Spleen (tissue), 11 donors: Measurements from ENCODE around the gene SORCS3. TPM values are rescaled to one million over a fixed set of nuclear protein-coding genes. Genes with fewer than 3 reads are reported as not detected.

ENCODE experiments used
- DNase-seq: peaks from one replicate; pipeline ENCODE4 v3.0.0-alpha.2; 2020
- H3K27ac ChIP-seq, 8 donors: fragments of 200-600 bp; sonication (generic) in 7 of 8; 1 replicate in 4 of 8; 2 replicates in 4 of 8; pipeline versions ENCODE4 v1.5.0 to v1.8.0; 2016 to 2021; ENCODE audit warnings: inconsistent platforms in 4 of 8, mild to moderate bottlenecking in 4 of 8, moderate library complexity in 1 of 8
- H3K27me3 ChIP-seq, 7 donors: fragments of 200-600 bp; sonication (generic) in 6 of 7; replicated peaks in 1 of 7; 1 replicate in 4 of 7; 2 replicates in 3 of 7; pipeline versions ENCODE4 v1.5.0 to v1.8.0; 2016 to 2021; ENCODE audit warnings: inconsistent platforms in 3 of 7, mild to moderate bottlenecking in 1 of 7
- H3K36me3 ChIP-seq, 6 donors: fragments of 200-600 bp; sonication (generic) in 5 of 6; 1 replicate in 4 of 6; 2 replicates in 2 of 6; pipeline versions ENCODE4 v1.5.0 to v1.8.0; 2016 to 2021; ENCODE audit warnings: inconsistent platforms in 2 of 6
- H3K4me1 ChIP-seq, 6 donors: fragments of 200-600 bp; sonication (generic) in 5 of 6; 1 replicate in 3 of 6; 2 replicates in 3 of 6; pipeline versions ENCODE4 v1.5.0 to v1.8.0; 2016 to 2021; ENCODE audit warnings: inconsistent platforms in 3 of 6
- H3K4me3 ChIP-seq, 8 donors: fragments of 200-600 bp; sonication (generic) in 7 of 8; 1 replicate in 4 of 8; 2 replicates in 4 of 8; pipeline versions ENCODE4 v1.5.0 to v1.8.0; 2016 to 2021; ENCODE audit warnings: inconsistent platforms in 4 of 8, mild to moderate bottlenecking in 4 of 8, moderate library complexity in 2 of 8
- H3K9me3 ChIP-seq, 8 donors: fragments of 200-600 bp; sonication (generic) in 7 of 8; 1 replicate in 4 of 8; 2 replicates in 4 of 8; pipeline versions ENCODE4 v1.5.0 to v1.8.0; 2016 to 2021; ENCODE audit warnings: inconsistent platforms in 4 of 8
- POLR2A ChIP-seq, 3 donors: fragments of 450-650 bp; IDR thresholded peaks; one replicate each; pipeline ENCODE4 v1.5.1; 2017; ENCODE audit warnings: antibody characterized with exemption in 3 of 3, mild to moderate bottlenecking in 1 of 3
- POLR2AphosphoS5 ChIP-seq, 3 donors: sonication (generic); formaldehyde crosslinking; IDR thresholded peaks; one replicate each; pipeline ENCODE4 v1.5.1; 2017; ENCODE audit warnings: antibody characterized with exemption in 3 of 3
- WGBS, 5 donors: extraction: QIAGEN DNeasy Blood & Tissue Kit in 3 of 5; methylation state at CpG; one replicate each; pipeline versions ENCODE4 v1.1.5 to v1.1.7; 2013 to 2018; 5-methylcytosine and 5-hydroxymethylcytosine counted together
- intact Hi-C: fragments of 100-400 bp; cut with DNase I; formaldehyde crosslinking; loops from one replicate; pipeline ENCODE4 v1.15.0; 2023; ENCODE audit warnings: low total_unique reads
- polyA plus RNA-seq, 3 donors: library from polyadenylated mRNA; stranded (reverse); fragments of 200-250 nt; gene quantifications; one replicate each; pipeline ENCODE4 v1.2.1, GENCODE V29; 2013
- total RNA-seq, 7 donors: library from RNA; depleted of rRNA in 3 of 7; stranded (reverse); fragments of >200 nt in 3 of 7; fragmentation: NEBNext Ultra II Directional in 4 of 7; extraction: Animal tissue kit (Norgen Biotek cat#: 25700) in 4 of 7; gene quantifications; one replicate each; pipeline versions ENCODE4 v1.1.0 to v1.2.1, GENCODE V29; 2016 to 2021
- TF ChIP-seq, protein P1 (sequence below), 11 experiments: fragments of 200-600 bp in 7 of 11; fragments of 450-650 bp in 4 of 11; sonication (generic) in 4 of 11; IDR thresholded peaks in 8 of 11; conservative IDR thresholded peaks in 3 of 11; 1 replicate in 7 of 11; 2 replicates in 4 of 11; pipeline versions ENCODE4 v1.4.0 to v1.8.0; 2016 to 2021; ENCODE audit warnings: antibody characterized with exemption in 11 of 11, inconsistent platforms in 4 of 11, mild to moderate bottlenecking in 1 of 11
- donor health status: healthy with polysubstance abuse.
- donor health status: DM: no; HTN: no; CAD: no; lungs with moderate emphysema.
- donor health status: DM: no; HTN: no; CAD: no.
- donor health status: Bipolar disorder and iron deficiency.
- donor health status: healthy.
- donor health status: DM: no; HTN: no; CAD: no.
- donor health status: DM: yes; HTN: yes; CAD: no.

SORCS3 gene
- total and polyA plus RNA-seq, 10 donors: 0.03 to 0.06 TPM; not detected in 8

DNA sequence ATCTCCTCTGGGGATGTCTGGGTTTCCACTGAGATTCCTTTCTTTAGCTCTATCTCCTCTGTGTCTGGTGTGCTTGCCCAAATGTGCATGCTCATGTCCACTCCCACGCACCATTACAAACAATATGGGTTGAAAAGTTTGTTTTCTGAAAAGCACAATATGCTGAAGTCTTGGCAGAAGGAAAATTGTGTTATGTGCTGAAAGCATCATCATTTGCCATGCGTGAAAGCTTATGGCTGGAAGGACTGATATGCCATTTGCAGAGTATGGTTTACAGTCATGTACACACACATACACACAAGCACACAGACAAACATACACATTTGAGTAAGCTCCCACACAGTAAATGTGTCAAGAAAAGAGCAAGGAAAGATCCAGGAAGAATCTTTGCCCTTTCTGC lies 231.6 kb downstream of the SORCS3 start:
- Histone ChIP-seq H3K27ac (no peak overlapping the region), H3K4me3 (no peak overlapping the region), H3K4me1 (no peaks in the 10 kb centered on the region), H3K9me3 (no peaks in the 10 kb centered on the region), H3K27me3 (peaks cover 0 to 6% (median 0%) of the 10 kb centered on the region in 7 donors), H3K36me3 (no peaks in the 10 kb centered on the region)
- no peak for DNase-seq
- WGBS, 5 donors: 65 to 88% (median 84%) methylated on average over 2 of the region's 2 CpGs
- intact Hi-C loops: no loop called here
- TF ChIP-seq, protein P1, sequence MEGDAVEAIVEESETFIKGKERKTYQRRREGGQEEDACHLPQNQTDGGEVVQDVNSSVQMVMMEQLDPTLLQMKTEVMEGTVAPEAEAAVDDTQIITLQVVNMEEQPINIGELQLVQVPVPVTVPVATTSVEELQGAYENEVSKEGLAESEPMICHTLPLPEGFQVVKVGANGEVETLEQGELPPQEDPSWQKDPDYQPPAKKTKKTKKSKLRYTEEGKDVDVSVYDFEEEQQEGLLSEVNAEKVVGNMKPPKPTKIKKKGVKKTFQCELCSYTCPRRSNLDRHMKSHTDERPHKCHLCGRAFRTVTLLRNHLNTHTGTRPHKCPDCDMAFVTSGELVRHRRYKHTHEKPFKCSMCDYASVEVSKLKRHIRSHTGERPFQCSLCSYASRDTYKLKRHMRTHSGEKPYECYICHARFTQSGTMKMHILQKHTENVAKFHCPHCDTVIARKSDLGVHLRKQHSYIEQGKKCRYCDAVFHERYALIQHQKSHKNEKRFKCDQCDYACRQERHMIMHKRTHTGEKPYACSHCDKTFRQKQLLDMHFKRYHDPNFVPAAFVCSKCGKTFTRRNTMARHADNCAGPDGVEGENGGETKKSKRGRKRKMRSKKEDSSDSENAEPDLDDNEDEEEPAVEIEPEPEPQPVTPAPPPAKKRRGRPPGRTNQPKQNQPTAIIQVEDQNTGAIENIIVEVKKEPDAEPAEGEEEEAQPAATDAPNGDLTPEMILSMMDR (IDR thresholded peaks at IDR 0.05 in 8 of 11, conservative IDR thresholded peaks at IDR 0.05 in 3 of 11): no peak
- TF ChIP-seq POLR2AphosphoS5 (IDR thresholded peaks at IDR 0.05) (no peak), POLR2A (IDR thresholded peaks at IDR 0.05) (no peak)

DNA sequence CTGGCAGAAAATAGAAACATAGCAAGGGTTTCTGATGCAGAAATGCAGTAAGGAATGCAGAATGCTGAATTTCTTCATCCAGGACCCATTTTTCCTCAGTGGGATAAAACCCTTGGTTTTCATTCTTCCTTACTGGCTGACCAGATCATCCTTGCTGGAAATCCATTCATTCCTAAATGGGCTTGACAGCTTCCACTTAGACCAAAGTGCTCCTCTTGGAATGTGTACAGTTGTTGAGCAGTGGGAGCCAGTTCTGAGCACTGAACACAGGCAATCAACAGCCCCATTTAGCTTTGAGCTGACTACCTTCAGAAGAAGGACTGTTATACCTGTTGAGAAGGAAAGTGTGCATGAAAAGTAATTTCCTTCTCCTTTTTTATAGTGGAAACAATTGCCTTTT lies 232.1 kb downstream of the SORCS3 start:
- no peaks in the 10 kb centered on the region for H3K9me3 ChIP-seq
- TF ChIP-seq, protein P1 (IDR thresholded peaks at IDR 0.05 in 8 of 11, conservative IDR thresholded peaks at IDR 0.05 in 3 of 11): no peak
- TF ChIP-seq POLR2AphosphoS5 (IDR thresholded peaks at IDR 0.05): no peak
- H3K27me3 ChIP-seq: peaks cover 0 to 6% (median 0%) of the 10 kb centered on the region in 7 donors
- no peaks in the 10 kb centered on the region for H3K36me3 ChIP-seq
- no peak overlapping the region for H3K27ac ChIP-seq
- H3K4me1 ChIP-seq: no peaks in the 10 kb centered on the region
- H3K4me3 ChIP-seq: no peak overlapping the region
- DNase-seq: no peak
- intact Hi-C loops: no loop called here

DNA sequence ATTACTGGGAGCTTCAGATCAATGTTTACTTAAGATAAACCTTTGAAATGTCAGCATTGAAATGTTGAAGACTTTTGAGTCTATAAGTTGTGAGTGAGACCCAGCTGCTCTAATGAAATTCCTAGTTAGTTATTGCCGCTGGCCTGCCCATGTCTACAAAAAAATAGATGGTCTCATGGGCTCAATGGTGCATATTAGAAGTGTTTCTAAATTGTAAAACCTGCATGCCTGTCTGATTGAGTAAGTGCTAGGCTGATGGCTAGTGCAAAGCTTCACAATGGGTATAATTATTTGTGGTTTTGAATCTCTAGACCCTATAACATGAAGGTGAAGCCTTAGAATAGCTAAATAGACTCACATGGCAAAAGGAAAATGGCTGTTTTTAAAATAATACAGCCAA lies 234.5 kb downstream of the SORCS3 start:
- Histone ChIP-seq H3K4me1 (no peaks in the 10 kb centered on the region), H3K9me3 (no peaks in the 10 kb centered on the region), H3K27me3 (peaks cover 0 to 6% (median 0%) of the 10 kb centered on the region in 7 donors), H3K27ac (no peak overlapping the region), H3K36me3 (no peaks in the 10 kb centered on the region), H3K4me3 (no peak overlapping the region)
- TF ChIP-seq POLR2A (IDR thresholded peaks at IDR 0.05) (no peak), POLR2AphosphoS5 (IDR thresholded peaks at IDR 0.05) (no peak)
- TF ChIP-seq, protein P1 (IDR thresholded peaks at IDR 0.05 in 8 of 11, conservative IDR thresholded peaks at IDR 0.05 in 3 of 11): no peak
- DNase-seq: no peak
- 80 to 95% (median 85%) methylated on average over 1 of the region's 1 CpG for WGBS, 5 donors
- intact Hi-C loops: no loop called here

DNA sequence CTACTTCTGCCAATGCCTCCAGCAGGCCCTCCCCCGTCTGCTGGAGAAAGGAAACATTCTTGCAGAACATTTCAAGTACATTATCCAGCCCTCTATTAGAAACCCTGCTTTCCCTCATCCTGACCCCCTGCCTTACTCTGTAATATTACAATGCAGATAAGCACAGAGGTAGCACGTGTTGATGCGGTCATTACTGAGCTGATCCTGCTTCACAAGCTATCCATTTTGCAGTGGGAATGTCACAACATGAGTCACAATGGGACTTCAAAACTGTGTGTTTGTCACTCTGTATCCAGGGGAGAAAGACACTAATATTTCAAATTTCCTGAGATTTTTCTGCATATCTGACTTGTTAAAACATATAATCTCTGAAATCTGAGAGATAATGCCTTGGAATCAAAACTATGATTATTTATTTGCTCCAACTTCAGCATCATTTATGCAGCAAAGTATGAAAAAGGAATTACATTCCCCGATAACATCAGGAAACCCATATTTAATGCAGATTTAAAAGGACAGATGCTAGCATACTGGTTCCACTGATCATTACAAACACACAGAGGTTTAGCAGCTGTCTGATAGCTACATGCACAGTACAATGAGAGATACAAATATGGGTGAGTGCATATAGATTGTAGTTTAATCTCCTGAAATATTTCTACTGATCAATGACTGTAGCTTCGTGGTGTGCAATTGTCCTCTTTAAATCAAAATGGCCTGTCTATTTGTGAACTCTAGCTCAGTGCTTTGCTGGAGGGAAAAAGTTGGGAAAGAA lies 239.7 kb downstream of the SORCS3 start:
- H3K4me3 ChIP-seq: no peak overlapping the region
- H3K9me3 ChIP-seq: no peaks in the 10 kb centered on the region
- H3K36me3 ChIP-seq: no peaks in the 10 kb centered on the region
- WGBS, 5 donors: 59 to 80% (median 68%) methylated on average over 5 of the region's 5 CpGs
- intact Hi-C loops: no loop called here
- no peak for TF ChIP-seq POLR2A (IDR thresholded peaks at IDR 0.05)
- no peak for TF ChIP-seq POLR2AphosphoS5 (IDR thresholded peaks at IDR 0.05)
- TF ChIP-seq, protein P1 (IDR thresholded peaks at IDR 0.05 in 8 of 11, conservative IDR thresholded peaks at IDR 0.05 in 3 of 11): no peak
- H3K27me3 ChIP-seq: peaks cover 0 to 6% (median 0%) of the 10 kb centered on the region in 7 donors
- H3K27ac ChIP-seq: no peak overlapping the region
- no peak for DNase-seq
- no peaks in the 10 kb centered on the region for H3K4me1 ChIP-seq
